Panc1 (cell line): ENCODE measurements around the gene HERC5.

Source experiments
- POLR2AphosphoS5 ChIP-seq: IDR thresholded peaks from 2 replicates; pipeline ENCODE4 v1.6.1; 2012; ENCODE audit warnings: mild to moderate bottlenecking, low read depth, low read length, moderate library complexity
- SIN3A ChIP-seq: IDR thresholded peaks from 2 replicates; pipeline ENCODE4 v1.6.1; 2012; ENCODE audit warnings: low read depth, mild to moderate bottlenecking, low read length, moderate library complexity, borderline replicate concordance; ENCODE audit not compliant: insufficient read depth
- TF ChIP-seq, protein P1 (sequence below): fragments of 450-650 bp; IDR thresholded peaks from 2 replicates; pipeline ENCODE4 v1.5.1; 2017; ENCODE audit warnings: mild to moderate bottlenecking
- TF ChIP-seq, protein P2 (sequence below), 2 experiments: IDR thresholded peaks; 2 replicates each; pipeline ENCODE4 v1.6.1; 2011 to 2012; ENCODE audit warnings: low read depth in 2 of 2, control low read depth in 1 of 2, low read length in 1 of 2, mild to moderate bottlenecking in 1 of 2, moderate library complexity in 1 of 2; ENCODE audit not compliant: insufficient read depth in 1 of 2

DNA sequence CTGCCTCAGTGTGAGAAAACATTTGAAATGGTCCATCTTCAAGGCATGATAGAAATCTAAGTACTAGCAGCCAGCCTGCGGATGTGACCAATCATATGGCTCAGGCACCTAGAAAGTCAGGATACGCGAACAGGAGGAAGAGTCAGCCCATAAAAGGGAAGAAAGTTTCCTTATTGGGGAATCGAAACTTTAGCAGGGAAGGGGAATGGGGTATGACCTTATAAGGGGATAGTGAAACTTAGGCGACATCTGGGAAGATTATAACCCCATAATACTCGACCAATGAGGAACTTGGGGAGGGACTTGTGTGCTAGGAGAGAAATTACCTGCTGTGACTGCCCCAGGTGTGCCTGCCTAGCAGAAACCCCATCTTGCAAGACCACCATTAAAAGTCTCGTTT is 92.9 kb downstream of the HERC5 start:
- TF ChIP-seq, protein P1, sequence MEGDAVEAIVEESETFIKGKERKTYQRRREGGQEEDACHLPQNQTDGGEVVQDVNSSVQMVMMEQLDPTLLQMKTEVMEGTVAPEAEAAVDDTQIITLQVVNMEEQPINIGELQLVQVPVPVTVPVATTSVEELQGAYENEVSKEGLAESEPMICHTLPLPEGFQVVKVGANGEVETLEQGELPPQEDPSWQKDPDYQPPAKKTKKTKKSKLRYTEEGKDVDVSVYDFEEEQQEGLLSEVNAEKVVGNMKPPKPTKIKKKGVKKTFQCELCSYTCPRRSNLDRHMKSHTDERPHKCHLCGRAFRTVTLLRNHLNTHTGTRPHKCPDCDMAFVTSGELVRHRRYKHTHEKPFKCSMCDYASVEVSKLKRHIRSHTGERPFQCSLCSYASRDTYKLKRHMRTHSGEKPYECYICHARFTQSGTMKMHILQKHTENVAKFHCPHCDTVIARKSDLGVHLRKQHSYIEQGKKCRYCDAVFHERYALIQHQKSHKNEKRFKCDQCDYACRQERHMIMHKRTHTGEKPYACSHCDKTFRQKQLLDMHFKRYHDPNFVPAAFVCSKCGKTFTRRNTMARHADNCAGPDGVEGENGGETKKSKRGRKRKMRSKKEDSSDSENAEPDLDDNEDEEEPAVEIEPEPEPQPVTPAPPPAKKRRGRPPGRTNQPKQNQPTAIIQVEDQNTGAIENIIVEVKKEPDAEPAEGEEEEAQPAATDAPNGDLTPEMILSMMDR: no peak
- TF ChIP-seq POLR2AphosphoS5: no peak
- TF ChIP-seq, protein P2, sequence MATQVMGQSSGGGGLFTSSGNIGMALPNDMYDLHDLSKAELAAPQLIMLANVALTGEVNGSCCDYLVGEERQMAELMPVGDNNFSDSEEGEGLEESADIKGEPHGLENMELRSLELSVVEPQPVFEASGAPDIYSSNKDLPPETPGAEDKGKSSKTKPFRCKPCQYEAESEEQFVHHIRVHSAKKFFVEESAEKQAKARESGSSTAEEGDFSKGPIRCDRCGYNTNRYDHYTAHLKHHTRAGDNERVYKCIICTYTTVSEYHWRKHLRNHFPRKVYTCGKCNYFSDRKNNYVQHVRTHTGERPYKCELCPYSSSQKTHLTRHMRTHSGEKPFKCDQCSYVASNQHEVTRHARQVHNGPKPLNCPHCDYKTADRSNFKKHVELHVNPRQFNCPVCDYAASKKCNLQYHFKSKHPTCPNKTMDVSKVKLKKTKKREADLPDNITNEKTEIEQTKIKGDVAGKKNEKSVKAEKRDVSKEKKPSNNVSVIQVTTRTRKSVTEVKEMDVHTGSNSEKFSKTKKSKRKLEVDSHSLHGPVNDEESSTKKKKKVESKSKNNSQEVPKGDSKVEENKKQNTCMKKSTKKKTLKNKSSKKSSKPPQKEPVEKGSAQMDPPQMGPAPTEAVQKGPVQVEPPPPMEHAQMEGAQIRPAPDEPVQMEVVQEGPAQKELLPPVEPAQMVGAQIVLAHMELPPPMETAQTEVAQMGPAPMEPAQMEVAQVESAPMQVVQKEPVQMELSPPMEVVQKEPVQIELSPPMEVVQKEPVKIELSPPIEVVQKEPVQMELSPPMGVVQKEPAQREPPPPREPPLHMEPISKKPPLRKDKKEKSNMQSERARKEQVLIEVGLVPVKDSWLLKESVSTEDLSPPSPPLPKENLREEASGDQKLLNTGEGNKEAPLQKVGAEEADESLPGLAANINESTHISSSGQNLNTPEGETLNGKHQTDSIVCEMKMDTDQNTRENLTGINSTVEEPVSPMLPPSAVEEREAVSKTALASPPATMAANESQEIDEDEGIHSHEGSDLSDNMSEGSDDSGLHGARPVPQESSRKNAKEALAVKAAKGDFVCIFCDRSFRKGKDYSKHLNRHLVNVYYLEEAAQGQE (IDR thresholded peaks at IDR 0.05; ENCODE audit: insufficient read depth in 1 of 2, low read depth in 2 of 2, low read length in 1 of 2): no peak
- TF ChIP-seq SIN3A: no peak
